NCI-H524 (cell line): Measurements from ENCODE around the gene KCNMA1.

ENCODE experiments used
- DNase-seq, 2 experiments: peaks; one replicate each; lab custom pipeline; 2025; lab: John Stamatoyannopoulos, UW

Gene KCNMA1

GRCh38 chr10:77080361-77081027, 557.1 kb downstream of the KCNMA1 start:
- no peak for DNase-seq

- no peak for DNase-seq
Measured at GRCh38 chr10:77079592-77080300, 557.9 kb downstream of the KCNMA1 start.

GRCh38 chr10:77077316-77077945, 560.2 kb downstream of the KCNMA1 start:
- DNase-seq, result no peak

GRCh38 chr10:77075926-77076325, 561.7 kb downstream of the KCNMA1 start:
- DNase-seq, result no peak

- no peak for DNase-seq
Measured at GRCh38 chr10:77074104-77074624, 563.4 kb downstream of the KCNMA1 start.

- no peak for DNase-seq
Measured at GRCh38 chr10:77073663-77073960, 564.0 kb downstream of the KCNMA1 start.

GRCh38 chr10:77072836-77073662, 564.6 kb downstream of the KCNMA1 start:
- DNase-seq, result no peak

- DNase-seq, result no peak
Measured at GRCh38 chr10:77072361-77072835, 565.2 kb downstream of the KCNMA1 start.

- DNase-seq, result no peak
Measured at GRCh38 chr10:77071956-77072355, 565.7 kb downstream of the KCNMA1 start.

GRCh38 chr10:77071001-77071511, 566.6 kb downstream of the KCNMA1 start:
- no peak for DNase-seq

GRCh38 chr10:77070346-77070745, 567.3 kb downstream of the KCNMA1 start:
- DNase-seq, result no peak

- DNase-seq, result peak in 1 of 2 experiments; percentile 69
Measured at GRCh38 chr10:77068969-77069368, 568.6 kb downstream of the KCNMA1 start.

GRCh38 chr10:77068272-77068671, 569.3 kb downstream of the KCNMA1 start:
- no peak for DNase-seq

- DNase-seq, result no peak
Measured at GRCh38 chr10:77062381-77062780, 575.2 kb downstream of the KCNMA1 start.

GRCh38 chr10:77060913-77061312, 576.7 kb downstream of the KCNMA1 start:
- DNase-seq, result no peak

- DNase-seq, result no peak
Measured at GRCh38 chr10:77056650-77057049, 581.0 kb downstream of the KCNMA1 start.

- no peak for DNase-seq
Measured at GRCh38 chr10:77052593-77052992, 585.0 kb downstream of the KCNMA1 start.

GRCh38 chr10:77051837-77052236, 585.8 kb downstream of the KCNMA1 start:
- DNase-seq, result no peak

- no peak for DNase-seq
Measured at GRCh38 chr10:77049896-77050295, 587.7 kb downstream of the KCNMA1 start.

- no peak for DNase-seq
Measured at GRCh38 chr10:77049146-77049545, 588.5 kb downstream of the KCNMA1 start.

- no peak for DNase-seq
Measured at GRCh38 chr10:77045085-77045484, 592.5 kb downstream of the KCNMA1 start.

- no peak for DNase-seq
Measured at GRCh38 chr10:77043420-77043763, 594.2 kb downstream of the KCNMA1 start.
